Heart right ventricle (tissue), 16 donors: ENCODE measurements around the gene KRT9. TPM values are rescaled to one million over a fixed set of nuclear protein-coding genes. Genes with fewer than 3 reads are reported as not detected.

Source experiments
- ATAC-seq, 8 donors: fragments of 200-7000 bp; cut with Tn5 transposase; one replicate each; pipeline ENCODE4 v1.9.1; 2020; ENCODE audit warnings: mild to moderate bottlenecking in 8 of 8, moderate library complexity in 8 of 8, moderate number of reproducible peaks in 1 of 8
- DNase-seq, 2 donors: peaks; one replicate each; pipeline ENCODE4 v3.0.0-alpha.2; 2020
- H3K27ac ChIP-seq, 10 donors: fragments of 200-600 bp; sonication (generic) in 2 of 10; one replicate each; pipeline versions ENCODE4 v1.5.0 to v1.8.0; 2020 to 2022; ENCODE audit warnings: mild to moderate bottlenecking in 3 of 10
- H3K27me3 ChIP-seq, 7 donors: fragments of 200-600 bp; one replicate each; pipeline ENCODE4 v1.8.0; 2021 to 2022; ENCODE audit warnings: mild to moderate bottlenecking in 2 of 7
- H3K36me3 ChIP-seq, 9 donors: fragments of 200-600 bp; sonication (generic) in 1 of 9; one replicate each; pipeline versions ENCODE4 v1.5.0 to v1.8.0; 2020 to 2022; ENCODE audit warnings: mild to moderate bottlenecking in 2 of 9
- H3K4me1 ChIP-seq, 9 donors: fragments of 200-600 bp; sonication (generic) in 1 of 9; one replicate each; pipeline versions ENCODE4 v1.5.0 to v1.8.0; 2020 to 2022; ENCODE audit warnings: mild to moderate bottlenecking in 4 of 9
- H3K4me3 ChIP-seq, 10 donors: fragments of 200-600 bp; sonication (generic) in 2 of 10; one replicate each; pipeline versions ENCODE4 v1.5.0 to v1.8.0; 2020 to 2022; ENCODE audit warnings: mild to moderate bottlenecking in 7 of 10, moderate library complexity in 2 of 10
- H3K9me3 ChIP-seq, 11 donors: fragments of 200-600 bp in 10 of 11; sonication (generic) in 2 of 11; one replicate each; pipeline versions ENCODE4 v1.5.0 to v1.8.0; 2013 to 2022; ENCODE audit warnings: mild to moderate bottlenecking in 2 of 11, control low read depth in 1 of 11, moderate library complexity in 1 of 11
- WGBS, 2 donors: extraction: QIAGEN DNeasy Blood & Tissue Kit; methylation state at CpG; one replicate each; pipeline ENCODE4 v1.1.7; 2013; ENCODE audit warnings: inconsistent platforms in 1 of 2; 5-methylcytosine and 5-hydroxymethylcytosine counted together
- intact Hi-C, 10 donors: fragments of 100-400 bp; cut with DNase I; formaldehyde crosslinking; loops; one replicate each; pipeline versions ENCODE4 v1.11.1 to v1.14.2; 2022
- polyA plus RNA-seq, 2 donors: library from polyadenylated mRNA; stranded (reverse); fragments of 200-250 nt; gene quantifications; one replicate each; pipeline ENCODE4 v1.2.3, GENCODE V29; 2013
- total RNA-seq, 10 donors: library from RNA; stranded (reverse); fragmentation: NEBNext Ultra II Directional in 3 of 10; extraction: Animal tissue kit (Norgen Biotek cat#: 25700) in 3 of 10; gene quantifications; one replicate each; pipeline versions ENCODE4 v1.2.1 to v1.2.4, GENCODE V29; 2021 to 2023
- TF ChIP-seq, protein P1 (sequence below), 9 donors: fragments of 200-600 bp; sonication (generic) in 2 of 9; IDR thresholded peaks; one replicate each; pipeline versions ENCODE4 v1.5.0 to v1.8.0; 2021 to 2022; ENCODE audit warnings: antibody characterized with exemption in 9 of 9, mild to moderate bottlenecking in 5 of 9, moderate library complexity in 1 of 9
- donor health status: Arrhythmogenic right ventricular cardiomyopathy.
- donor health status: ischemic (EF 13 %, LVEDD 7.1; RV severe dilation, severe dysfunction).
- donor health status: healthy with polysubstance abuse.
- donor health status: DM: no; HTN: yes; CAD: no.
- donor health status: DM: no; HTN: no; CAD: no.
- donor health status: ischemic (EF 25% LVEDD 6.9; RV normal size, moderate dysfunction).
- donor health status: ischemic (EF 25% LVEDD 5.7; RV mildly dilated, moderate dysfunction).
- donor health status: healthy.
- donor health status: DM: yes; HTN: yes; CAD: no.
- donor health status: Ischemic cardiomyopathy.
- donor health status: ischemic (EF 35%, LVEDD 5.7; RV mildly dilated, moderate dysfunction).
- donor health status: nonischemic (EF 11% LVEDD 7.7; RV severe dilation, severe dysfunction).
- donor health status: DM: yes; HTN: yes; CAD: no.
- donor health status: PGD.
- donor health status: ischemic (EF 29% LVEDD 5.4; RV normal size, mild dysfunction).
- donor health status: nonischemic (EF 23%, LVEDD 6.1; RV moderate dilation, normal function).

Gene KRT9
- total and polyA plus RNA-seq, 12 donors: not detected

DNA sequence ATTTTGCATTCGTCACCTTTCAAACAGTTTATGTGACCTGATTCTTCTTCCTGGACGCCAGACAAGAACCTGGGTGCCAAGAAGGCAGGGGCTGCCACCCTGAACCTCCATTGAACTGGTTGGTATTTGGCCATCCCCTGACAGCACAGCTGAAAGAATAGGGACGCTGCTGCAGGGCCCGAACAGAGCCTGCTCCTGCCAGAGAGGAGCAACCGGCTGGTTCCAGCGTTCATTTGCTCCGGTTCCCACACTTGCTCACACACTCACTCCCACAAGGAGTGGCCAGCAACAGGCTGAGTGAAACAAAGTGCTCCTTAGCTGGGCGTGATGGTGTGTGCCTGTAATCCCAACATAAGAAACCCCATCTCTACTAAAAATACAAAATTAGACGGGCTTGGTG lies 14.9 kb downstream of the KRT9 start:
- Histone ChIP-seq H3K27me3 (peaks cover 6 to 72% (median 53%) of the 10 kb centered on the region in 7 donors), H3K4me3 (no peak overlapping the region), H3K9me3 (no peaks in the 10 kb centered on the region), H3K36me3 (no peaks in the 10 kb centered on the region), H3K4me1 (no peaks in the 10 kb centered on the region), H3K27ac (no peak overlapping the region)
- WGBS, 2 donors: 74 to 78% methylated on average over 9 of the region's 9 CpGs
- ATAC-seq (no peak), DNase-seq (no peak)
- TF ChIP-seq, protein P1, sequence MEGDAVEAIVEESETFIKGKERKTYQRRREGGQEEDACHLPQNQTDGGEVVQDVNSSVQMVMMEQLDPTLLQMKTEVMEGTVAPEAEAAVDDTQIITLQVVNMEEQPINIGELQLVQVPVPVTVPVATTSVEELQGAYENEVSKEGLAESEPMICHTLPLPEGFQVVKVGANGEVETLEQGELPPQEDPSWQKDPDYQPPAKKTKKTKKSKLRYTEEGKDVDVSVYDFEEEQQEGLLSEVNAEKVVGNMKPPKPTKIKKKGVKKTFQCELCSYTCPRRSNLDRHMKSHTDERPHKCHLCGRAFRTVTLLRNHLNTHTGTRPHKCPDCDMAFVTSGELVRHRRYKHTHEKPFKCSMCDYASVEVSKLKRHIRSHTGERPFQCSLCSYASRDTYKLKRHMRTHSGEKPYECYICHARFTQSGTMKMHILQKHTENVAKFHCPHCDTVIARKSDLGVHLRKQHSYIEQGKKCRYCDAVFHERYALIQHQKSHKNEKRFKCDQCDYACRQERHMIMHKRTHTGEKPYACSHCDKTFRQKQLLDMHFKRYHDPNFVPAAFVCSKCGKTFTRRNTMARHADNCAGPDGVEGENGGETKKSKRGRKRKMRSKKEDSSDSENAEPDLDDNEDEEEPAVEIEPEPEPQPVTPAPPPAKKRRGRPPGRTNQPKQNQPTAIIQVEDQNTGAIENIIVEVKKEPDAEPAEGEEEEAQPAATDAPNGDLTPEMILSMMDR (IDR thresholded peaks at IDR 0.05): no peak
- intact Hi-C loops: no loop called here

DNA sequence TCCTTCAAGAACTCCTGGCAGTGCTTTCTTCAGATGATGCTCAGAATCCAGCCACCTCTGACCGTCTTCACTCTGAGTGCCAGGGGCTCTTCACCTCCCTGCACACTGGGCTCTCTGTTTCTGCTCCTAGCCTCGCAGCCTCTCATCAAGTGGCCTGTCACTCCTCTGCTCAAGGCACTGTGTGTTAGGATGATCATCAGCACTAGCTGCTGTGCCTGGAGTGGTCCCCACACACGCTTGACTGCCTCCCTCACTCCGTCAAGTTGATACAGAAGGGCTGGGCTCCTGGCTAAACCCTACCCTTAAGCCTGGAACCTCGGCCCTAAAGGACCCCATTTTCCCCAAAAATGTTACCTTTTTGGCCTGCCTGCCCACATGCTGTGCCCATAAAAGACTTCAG lies 15.6 kb downstream of the KRT9 start:
- 36 to 42% methylated on average over 5 of the region's 5 CpGs for WGBS, 2 donors
- no peak for ATAC-seq
- DNase-seq: no peak
- Histone ChIP-seq H3K4me1 (no peaks in the 10 kb centered on the region), H3K9me3 (no peaks in the 10 kb centered on the region), H3K27me3 (peaks cover 6 to 72% (median 47%) of the 10 kb centered on the region in 7 donors), H3K36me3 (no peaks in the 10 kb centered on the region), H3K27ac (no peak overlapping the region), H3K4me3 (no peak overlapping the region)
- TF ChIP-seq, protein P1 (IDR thresholded peaks at IDR 0.05): no peak
- intact Hi-C loops: no loop called here

DNA sequence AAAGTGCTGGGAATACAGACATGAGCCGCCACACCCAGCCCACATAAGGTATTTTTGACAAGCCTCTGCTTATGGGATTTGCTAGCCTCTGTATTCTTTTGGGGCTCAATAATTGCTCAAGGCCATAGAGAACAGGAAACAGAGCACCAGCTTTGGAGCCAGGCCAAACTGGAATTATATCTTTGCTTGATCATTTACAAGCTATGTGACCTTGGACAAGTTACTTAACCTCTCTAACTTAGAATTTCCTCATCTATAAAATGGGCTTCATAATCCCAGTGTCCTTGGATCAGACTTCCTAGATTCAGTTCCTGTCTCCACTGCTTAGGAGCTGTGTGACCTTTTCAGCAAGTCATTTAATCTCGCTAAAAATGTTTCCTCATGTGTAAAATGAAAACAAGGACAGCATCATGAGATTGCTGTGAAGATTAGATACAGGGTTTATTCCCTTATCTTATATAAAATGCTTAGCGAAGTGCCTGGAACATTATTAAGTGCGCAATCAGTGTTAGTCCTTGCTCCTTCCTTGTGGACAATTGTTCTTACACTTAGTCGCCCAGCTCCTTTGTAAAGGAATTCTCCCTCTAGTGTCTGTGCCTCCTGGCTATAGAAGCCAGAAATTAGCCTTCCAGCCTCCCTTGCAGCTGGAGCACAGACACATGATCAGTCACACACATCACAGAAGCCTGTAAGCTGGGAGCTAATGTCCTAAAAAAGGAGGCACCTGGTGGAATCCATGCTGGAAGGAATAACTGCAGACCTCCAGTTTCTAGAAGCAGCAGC lies 16.6 kb downstream of the KRT9 start:
- H3K27me3 ChIP-seq: peaks cover 6 to 63% (median 38%) of the 10 kb centered on the region in 7 donors
- no peak overlapping the region for H3K27ac ChIP-seq
- ATAC-seq: no peak
- TF ChIP-seq, protein P1 (IDR thresholded peaks at IDR 0.05): no peak
- WGBS, 2 donors: 70 to 74% methylated on average over 5 of the region's 5 CpGs
- no peaks in the 10 kb centered on the region for H3K4me1 ChIP-seq
- no peaks in the 10 kb centered on the region for H3K36me3 ChIP-seq
- no peaks in the 10 kb centered on the region for H3K9me3 ChIP-seq
- H3K4me3 ChIP-seq: no peak overlapping the region
- no peak for DNase-seq
- intact Hi-C loops: no loop called here

DNA sequence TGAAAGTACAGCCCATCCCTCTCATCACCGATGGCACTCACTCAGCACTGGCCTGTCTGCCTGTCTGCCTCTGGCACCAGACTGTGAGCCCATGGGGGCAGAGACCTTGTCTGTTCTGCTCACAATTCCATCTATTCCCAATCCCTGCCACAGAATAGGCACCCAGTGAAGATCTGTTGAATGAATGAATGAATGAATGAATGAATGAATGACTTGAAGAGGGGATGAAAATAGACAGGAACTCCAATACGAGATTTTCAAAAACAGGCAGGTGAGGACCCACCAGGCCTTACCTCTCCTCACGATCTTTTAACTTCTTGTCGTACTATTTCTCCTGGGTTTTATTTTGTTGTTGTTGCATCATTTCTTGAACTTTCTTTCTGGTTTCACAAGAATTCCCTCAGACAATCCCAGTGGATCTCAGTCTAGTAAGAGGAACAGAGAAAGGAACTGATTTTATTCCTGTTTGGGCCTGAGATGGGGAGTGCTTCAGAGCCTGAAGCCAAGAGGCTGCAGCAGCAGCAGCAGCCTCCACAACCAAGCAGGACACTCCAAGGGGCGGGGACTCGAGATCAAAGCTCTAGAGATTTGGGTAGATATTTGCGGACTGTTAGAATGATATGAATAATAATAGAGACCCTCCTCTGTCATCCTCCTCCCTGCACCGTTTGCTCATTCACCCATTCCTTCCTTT lies 17.7 kb downstream of the KRT9 start:
- H3K4me1 ChIP-seq: peaks cover 0 to 5% (median 2%) of the 10 kb centered on the region in 9 donors
- H3K27me3 ChIP-seq: peaks cover 6 to 53% (median 27%) of the 10 kb centered on the region in 7 donors
- no peak overlapping the region for H3K27ac ChIP-seq
- peak in 1 of 8 donors; percentile 34 for ATAC-seq
- H3K36me3 ChIP-seq: no peaks in the 10 kb centered on the region
- no peaks in the 10 kb centered on the region for H3K9me3 ChIP-seq
- no peak overlapping the region for H3K4me3 ChIP-seq
- TF ChIP-seq, protein P1 (IDR thresholded peaks at IDR 0.05): no peak
- WGBS, 2 donors: 68 to 70% methylated on average over 8 of the region's 8 CpGs
- no peak for DNase-seq
- intact Hi-C loops: loop anchor here in 3 of 10 donors (5.0 kb wide), 2 partner anchors 98 to 108 kb away; no protein-coding TSS in a partner anchor
